T-cell (primary cell): Measurements from ENCODE around the gene ZNF445. TPM values are rescaled to one million over a fixed set of nuclear protein-coding genes. Genes with fewer than 3 reads are reported as not detected.
A peak's percentile ranks its signal among the peaks of the same experiment; 100 is the strongest.

ENCODE experiments used
- ATAC-seq, 4 experiments: fragments of 200-7000 bp in 3 of 4; fragments of 150-1000 bp in 1 of 4; cut with Tn5 transposase; replicated peaks in 1 of 4; 1 replicate in 3 of 4; 2 replicates in 1 of 4; pipeline ENCODE4 v1.10.0; 2021; ENCODE audit warnings: moderate library complexity in 3 of 4, mild to moderate bottlenecking in 2 of 4, moderate number of reproducible peaks in 1 of 4
- CTCF ChIA-PET, 2 donors: fragments of 300-600 bp; sonication (Branson Sonifier 250); formaldehyde crosslinking; loops; one replicate each; lab custom pipeline; 2022; ENCODE audit warnings: antibody characterized with exemption in 2 of 2; lab: Charles Lee
- POLR2A ChIA-PET, 2 donors: fragments of 300-600 bp; sonication (Branson Sonifier 250); formaldehyde crosslinking; loops; one replicate each; lab custom pipeline; 2022; ENCODE audit warnings: antibody characterized with exemption in 2 of 2; lab: Charles Lee
- DNase-seq, 35 experiments: peaks; one replicate each; pipeline versions ENCODE4 v3.0.0 to v3.0.0-alpha.2; 2013 to 2023
- H3K27ac ChIP-seq: one replicate; pipeline ENCODE4 v1.5.1; 2013; ENCODE audit warnings: low read length
- H3K27me3 ChIP-seq, 2 experiments: replicated peaks in 1 of 2; 1 replicate in 1 of 2; 2 replicates in 1 of 2; pipeline versions ENCODE4 v1.6.1 to v1.7.0; 2013; ENCODE audit warnings: low read length in 1 of 2, mixed read lengths in 1 of 2; ENCODE audit not compliant: control insufficient read depth in 2 of 2, insufficient read depth in 2 of 2; ENCODE audit errors: extremely low read depth in 1 of 2
- H3K36me3 ChIP-seq, 2 donors: 1 replicate in 1 of 2; 2 replicates in 1 of 2; pipeline versions ENCODE4 v1.6.1 to v1.7.0; 2013; ENCODE audit warnings: low read length in 1 of 2; ENCODE audit not compliant: control insufficient read depth in 2 of 2, insufficient read depth in 1 of 2; ENCODE audit errors: extremely low read depth in 1 of 2
- H3K4me1 ChIP-seq, 2 experiments: 1 replicate in 1 of 2; 2 replicates in 1 of 2; pipeline versions ENCODE4 v1.6.1 to v1.7.0; 2013; ENCODE audit warnings: low read length in 2 of 2, mixed read lengths in 1 of 2; ENCODE audit not compliant: insufficient read depth in 2 of 2, control insufficient read depth in 1 of 2; ENCODE audit errors: extremely low read depth in 1 of 2
- H3K4me3 ChIP-seq, 2 donors: 1 replicate in 1 of 2; 2 replicates in 1 of 2; pipeline versions ENCODE4 v1.5.1 to v1.7.0; 2013; ENCODE audit warnings: mild to moderate bottlenecking in 2 of 2, low read length in 1 of 2, moderate library complexity in 1 of 2; ENCODE audit not compliant: control insufficient read depth in 1 of 2; ENCODE audit errors: extremely low read depth in 1 of 2
- H3K9me3 ChIP-seq: 2 replicates; pipeline ENCODE4 v1.7.0; 2013
- H3K27ac Mint-ChIP-seq, 2 donors: one replicate each; pipeline ENCODE4 v1.8.0; 2020 to 2021; ENCODE audit warnings: mild to moderate bottlenecking in 2 of 2, mixed read lengths in 2 of 2
- H3K27me3 Mint-ChIP-seq, 2 donors: one replicate each; pipeline ENCODE4 v1.8.0; 2021 to 2022; ENCODE audit warnings: mixed read lengths in 2 of 2
- H3K36me3 Mint-ChIP-seq: one replicate; pipeline ENCODE4 v1.8.0; 2021; ENCODE audit warnings: mixed read lengths
- H3K4me1 Mint-ChIP-seq, 3 donors: one replicate each; pipeline ENCODE4 v1.8.0; 2020 to 2022; ENCODE audit warnings: mixed read lengths in 3 of 3, mild to moderate bottlenecking in 1 of 3
- H3K4me3 Mint-ChIP-seq, 3 donors: one replicate each; pipeline ENCODE4 v1.8.0; 2020 to 2022; ENCODE audit warnings: mild to moderate bottlenecking in 3 of 3, mixed read lengths in 3 of 3, moderate library complexity in 3 of 3
- H3K9me3 Mint-ChIP-seq, 3 donors: one replicate each; pipeline ENCODE4 v1.8.0; 2020 to 2022; ENCODE audit warnings: mixed read lengths in 3 of 3
- WGBS: methylation state at CpG from one replicate; pipeline ENCODE4 v1.1.5; 2013; ENCODE audit warnings: missing lambda C conversion rate; ENCODE audit not compliant: insufficient coverage; 5-methylcytosine and 5-hydroxymethylcytosine counted together
- total RNA-seq, 35 experiments: library from RNA in 6 of 35; stranded (reverse) in 6 of 35; fragments of 120-200 nt in 1 of 35; gene quantifications; one replicate each; pipeline versions ENCODE4 v1.2.1 to v1.2.4 and lab custom pipeline; 2013 to 2026

Gene ZNF445
- total RNA-seq, 5 donors from 2014 or later (not counting 1 experiment from before 2014, with no cell fraction given), result 14.1 to 34.8 (median 29.6) TPM

- peak; percentile 6 to 85 (median 64) for DNase-seq
- WGBS, result 0% methylated on average over 4 of the region's 7 CpGs
- POLR2A ChIA-PET, result interaction anchor here (0.5 to 1.8 kb wide), 5 partner anchors 13 to 1249 kb away, joined by 3 to 28 read pairs (median 4); partner anchors contain the start of genes SACM1L (in 1 of the 2) and TCAIM (in 1 of the 2)
- H3K27me3 Mint-ChIP-seq, result no peaks in the 10 kb centered on the region
- H3K4me3 Mint-ChIP-seq, result peak overlapping the region; percentile 54 to 68 (median 60)
- H3K9me3 Mint-ChIP-seq, result no peaks in the 10 kb centered on the region
- peaks cover 24 to 45% (median 42%) of the 10 kb centered on the region in 3 donors for H3K4me1 Mint-ChIP-seq
- peaks cover 13% of the 10 kb centered on the region for H3K36me3 Mint-ChIP-seq
- H3K9me3 ChIP-seq, result no peaks in the 10 kb centered on the region
- CTCF ChIA-PET, result interaction anchor here (0.6 to 1.7 kb wide), 4 partner anchors 71 to 359 kb away, joined by 3 to 6 read pairs (median 4); no protein-coding TSS in a partner anchor
- H3K27me3 ChIP-seq, result no peaks in the 10 kb centered on the region
- peak overlapping the region; percentile 92 to 95 for H3K27ac Mint-ChIP-seq
- H3K4me1 ChIP-seq, result peaks cover 12 to 24% of the 10 kb centered on the region in 2 experiments
- peak overlapping the region; percentile 14 to 40 for H3K4me3 ChIP-seq
- peak overlapping the region; percentile 88 for H3K27ac ChIP-seq
- ATAC-seq, result peak; percentile 82 to 89 (median 88)
- H3K36me3 ChIP-seq, result peaks cover 0 to 12% of the 10 kb centered on the region in 2 donors
These were observed 37.8 kb downstream of the ZNF445 start for GRCh38 chr3:44439499-44440295.

- no peak for ATAC-seq
- CTCF ChIA-PET, result no interaction called here
- no peak for DNase-seq
- no peaks in the 10 kb centered on the region for H3K27me3 ChIP-seq
- Mint-ChIP-seq H3K36me3 (peaks cover 5% of the 10 kb centered on the region), H3K9me3 (no peaks in the 10 kb centered on the region), H3K4me3 (no peak overlapping the region), H3K4me1 (peaks cover 21 to 40% (median 35%) of the 10 kb centered on the region in 3 donors), H3K27ac (no peak overlapping the region), H3K27me3 (no peaks in the 10 kb centered on the region)
- no peak overlapping the region for H3K4me3 ChIP-seq
- no peaks in the 10 kb centered on the region for H3K9me3 ChIP-seq
- peaks cover 12 to 21% of the 10 kb centered on the region in 2 experiments for H3K4me1 ChIP-seq
- H3K36me3 ChIP-seq, result peaks cover 0 to 2% of the 10 kb centered on the region in 2 donors
- no peak overlapping the region for H3K27ac ChIP-seq
- POLR2A ChIA-PET, result no interaction called here
- 100% methylated on average over 2 of the region's 7 CpGs for WGBS
These were observed 39.7 kb downstream of the ZNF445 start for GRCh38 chr3:44437800-44438199.

DNA sequence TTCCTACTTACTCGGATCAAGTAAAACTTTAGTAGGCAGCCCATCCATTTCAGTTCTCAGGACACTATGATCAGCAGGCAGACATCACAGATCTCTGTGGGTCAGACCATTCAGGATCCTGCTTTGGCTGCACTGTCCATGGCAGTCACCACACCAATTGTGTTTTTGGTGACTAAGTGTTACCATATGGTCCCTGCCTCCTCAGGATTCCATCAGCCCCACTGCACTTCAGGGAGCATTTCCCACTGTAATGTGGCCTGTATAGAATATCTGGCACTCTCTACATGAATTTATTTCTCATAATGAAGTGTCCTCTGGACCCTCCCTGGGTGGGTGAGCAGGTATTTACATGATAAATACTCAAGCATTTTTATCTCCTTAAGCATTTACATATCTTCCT is 41.3 kb downstream of the ZNF445 start:
- Histone ChIP-seq H3K9me3 (no peaks in the 10 kb centered on the region), H3K27ac (no peak overlapping the region), H3K4me1 (peaks cover 12 to 21% of the 10 kb centered on the region in 2 experiments), H3K36me3 (no peaks in the 10 kb centered on the region), H3K27me3 (no peaks in the 10 kb centered on the region), H3K4me3 (no peak overlapping the region)
- ATAC-seq (no peak), DNase-seq (no peak)
- Mint-ChIP-seq H3K36me3 (no peaks in the 10 kb centered on the region), H3K4me3 (no peak overlapping the region), H3K27me3 (no peaks in the 10 kb centered on the region), H3K9me3 (no peaks in the 10 kb centered on the region), H3K27ac (no peak overlapping the region), H3K4me1 (peaks cover 19 to 25% (median 24%) of the 10 kb centered on the region in 3 donors)
- CTCF ChIA-PET, result no interaction called here
- POLR2A ChIA-PET, result no interaction called here
- no CpG with 5 or more reads among the region's 1 CpG for WGBS

GRCh38 chr3:44434834-44435510 is 42.5 kb downstream of the ZNF445 start:
- H3K27ac ChIP-seq, result no peak overlapping the region
- no peak for DNase-seq
- H3K27ac Mint-ChIP-seq, result no peak overlapping the region
- H3K4me1 Mint-ChIP-seq, result peaks cover 10 to 14% (median 14%) of the 10 kb centered on the region in 3 donors
- no peaks in the 10 kb centered on the region for H3K9me3 Mint-ChIP-seq
- H3K36me3 ChIP-seq, result no peaks in the 10 kb centered on the region
- 93% methylated on average over 2 of the region's 5 CpGs for WGBS
- no peak for ATAC-seq
- no peak overlapping the region for H3K4me3 Mint-ChIP-seq
- POLR2A ChIA-PET, result no interaction called here
- H3K4me3 ChIP-seq, result no peak overlapping the region
- H3K9me3 ChIP-seq, result no peaks in the 10 kb centered on the region
- H3K27me3 Mint-ChIP-seq, result no peaks in the 10 kb centered on the region
- peaks cover 7 to 12% of the 10 kb centered on the region in 2 experiments for H3K4me1 ChIP-seq
- H3K27me3 ChIP-seq, result no peaks in the 10 kb centered on the region
- CTCF ChIA-PET, result no interaction called here
- H3K36me3 Mint-ChIP-seq, result no peaks in the 10 kb centered on the region

GRCh38 chr3:44430466-44430865 is 47.0 kb downstream of the ZNF445 start:
- H3K27ac Mint-ChIP-seq, result no peak overlapping the region
- POLR2A ChIA-PET, result no interaction called here

DNA sequence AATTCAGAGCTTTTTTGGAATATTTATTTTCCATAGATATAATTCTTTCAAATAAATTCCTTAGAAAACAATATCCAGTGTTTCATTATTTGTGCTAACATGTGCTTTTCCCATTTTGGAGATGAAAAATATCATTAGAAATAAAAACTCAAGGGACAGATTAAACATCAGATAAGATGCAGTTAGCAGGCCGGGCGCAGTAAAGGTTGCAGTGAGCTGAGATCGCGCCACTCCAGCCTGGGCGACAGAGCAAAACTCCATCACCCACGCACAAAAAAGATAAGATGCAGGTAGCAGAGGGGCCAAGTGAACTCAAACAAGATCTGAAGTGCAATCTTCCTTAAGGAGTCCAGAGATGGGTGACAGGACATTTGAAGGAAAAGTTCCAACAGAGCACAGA is 48.0 kb downstream of the ZNF445 start:
- H3K27ac ChIP-seq, result no peak overlapping the region
- CTCF ChIA-PET, result interaction anchor here in 1 of 2 donors (0.5 kb wide), 1 partner anchor 1231 kb away, joined by 3 read pairs; no protein-coding TSS in a partner anchor
- H3K27me3 ChIP-seq, result peaks cover 0 to 9% of the 10 kb centered on the region in 2 experiments
- Mint-ChIP-seq H3K4me1 (no peaks in the 10 kb centered on the region), H3K27ac (no peak overlapping the region), H3K4me3 (no peak overlapping the region), H3K9me3 (no peaks in the 10 kb centered on the region), H3K36me3 (no peaks in the 10 kb centered on the region), H3K27me3 (peaks cover 2 to 5% of the 10 kb centered on the region in 2 donors)
- no peaks in the 10 kb centered on the region for H3K36me3 ChIP-seq
- no peak overlapping the region for H3K4me3 ChIP-seq
- no peaks in the 10 kb centered on the region for H3K4me1 ChIP-seq
- DNase-seq (no peak), ATAC-seq (no peak)
- 100% methylated on average over 3 of the region's 6 CpGs for WGBS
- POLR2A ChIA-PET, result no interaction called here
- H3K9me3 ChIP-seq, result no peaks in the 10 kb centered on the region

More at GRCh38 chr3:44430466-44430865, 47.0 kb downstream of the ZNF445 start:
- Histone ChIP-seq H3K27me3 (peaks cover 0 to 4% of the 10 kb centered on the region in 2 experiments), H3K4me3 (no peak overlapping the region), H3K27ac (no peak overlapping the region), H3K4me1 (no peaks in the 10 kb centered on the region), H3K9me3 (no peaks in the 10 kb centered on the region), H3K36me3 (no peaks in the 10 kb centered on the region)
- no peak for DNase-seq
- Mint-ChIP-seq H3K27me3 (no peaks in the 10 kb centered on the region), H3K36me3 (no peaks in the 10 kb centered on the region), H3K4me3 (no peak overlapping the region), H3K9me3 (no peaks in the 10 kb centered on the region), H3K4me1 (no peaks in the 10 kb centered on the region)
- WGBS, result 68% methylated on average over 4 of the region's 4 CpGs
- CTCF ChIA-PET, result no interaction called here
- ATAC-seq, result no peak
